Fibroblast of lung (primary cell): ENCODE data around the gene NMRK2. TPM values are rescaled to one million over a fixed set of nuclear protein-coding genes. Genes with fewer than 3 reads are reported as not detected.
A peak's percentile ranks its signal among the peaks of the same experiment; 100 is the strongest.

Experiments
- DNase-seq, 2 donors: peaks; one replicate each; pipeline versions ENCODE4 v3.0.0 to v3.0.0-alpha.2; 2010; ENCODE audit warnings: low read depth in 2 of 2
- H2AFZ ChIP-seq: 2 replicates; pipeline ENCODE4 v1.5.1; 2012; ENCODE audit warnings: low read length, control low read depth, inconsistent platforms
- H3K27ac ChIP-seq: 2 replicates; pipeline ENCODE4 v1.5.1; 2011; ENCODE audit warnings: low read length, control low read depth; ENCODE audit not compliant: insufficient read depth
- H3K27me3 ChIP-seq: 2 replicates; pipeline ENCODE4 v1.5.1; 2011; ENCODE audit warnings: mild to moderate bottlenecking, low read length; ENCODE audit not compliant: control insufficient read depth, insufficient read depth
- H3K36me3 ChIP-seq: 2 replicates; pipeline ENCODE4 v1.5.1; 2011; ENCODE audit warnings: low read length; ENCODE audit not compliant: control insufficient read depth, insufficient read depth
- H3K4me1 ChIP-seq: 2 replicates; pipeline ENCODE4 v1.5.1; 2011; ENCODE audit warnings: low read length; ENCODE audit not compliant: control insufficient read depth, insufficient read depth; ENCODE audit errors: extremely low read depth
- H3K4me2 ChIP-seq: 2 replicates; pipeline ENCODE4 v1.5.1; 2011; ENCODE audit warnings: low read length, control low read depth; ENCODE audit not compliant: insufficient read depth; ENCODE audit errors: extremely low read depth
- H3K4me3 ChIP-seq, 4 experiments: fragments of 200-600 bp in 1 of 4; sonication (generic) in 1 of 4; replicated peaks in 1 of 4; 2 replicates each; pipeline ENCODE4 v1.5.1; 2011 to 2016; ENCODE audit warnings: low read length in 4 of 4, low read depth in 3 of 4, mild to moderate bottlenecking in 3 of 4, control low read depth in 2 of 4, inconsistent platforms in 1 of 4, mixed read lengths in 1 of 4; ENCODE audit not compliant: insufficient read depth in 1 of 4; ENCODE audit errors: control extremely low read depth in 1 of 4
- H3K79me2 ChIP-seq: 2 replicates; pipeline ENCODE4 v1.5.1; 2012; ENCODE audit warnings: mild to moderate bottlenecking, low read length, inconsistent platforms; ENCODE audit not compliant: control insufficient read depth, insufficient read depth
- H3K9ac ChIP-seq: 2 replicates; pipeline ENCODE4 v1.5.1; 2011; ENCODE audit warnings: mild to moderate bottlenecking, low read length, control low read depth; ENCODE audit not compliant: insufficient read depth
- H3K9me3 ChIP-seq: 2 replicates; pipeline ENCODE4 v1.5.1; 2012; ENCODE audit warnings: low read depth, low read length; ENCODE audit not compliant: control insufficient read depth, insufficient read depth
- H4K20me1 ChIP-seq: 2 replicates; pipeline ENCODE4 v1.5.1; 2011; ENCODE audit warnings: low read length; ENCODE audit not compliant: control insufficient read depth, insufficient read depth; ENCODE audit errors: extremely low read depth
- EZH2 ChIP-seq: IDR thresholded peaks from 2 replicates; pipeline ENCODE4 v1.5.1; 2012; ENCODE audit warnings: low read length, control low read depth, mild to moderate bottlenecking; ENCODE audit errors: missing control alignments
- polyA plus RNA-seq, 2 donors: library from polyadenylated mRNA; depleted of rRNA in 1 of 2; stranded (reverse) in 1 of 2; unstranded in 1 of 2; fragments of >200 nt; gene quantifications; 2 replicates each; pipeline ENCODE4 v1.2.1, GENCODE V29; 2011 to 2012; ENCODE audit warnings: missing spikeins in 1 of 2
- total RNA-seq: library from RNA; depleted of rRNA; stranded (reverse); fragments of >200 nt; gene quantifications from 2 replicates; pipeline ENCODE4 v1.2.1, GENCODE V29; 2014
- TF ChIP-seq, protein P1 (sequence below), 2 donors: IDR thresholded peaks in 1 of 2; conservative IDR thresholded peaks in 1 of 2; 1 replicate in 1 of 2; 2 replicates in 1 of 2; pipeline ENCODE4 v1.5.1; 2011 to 2012; ENCODE audit warnings: low read length in 2 of 2, control low read depth in 1 of 2, inconsistent platforms in 1 of 2, low read depth in 1 of 2, mild to moderate bottlenecking in 1 of 2

Gene NMRK2
- total and polyA plus RNA-seq, 2 donors (not counting 1 experiment from before 2014, with no cell fraction given): not detected

DNA sequence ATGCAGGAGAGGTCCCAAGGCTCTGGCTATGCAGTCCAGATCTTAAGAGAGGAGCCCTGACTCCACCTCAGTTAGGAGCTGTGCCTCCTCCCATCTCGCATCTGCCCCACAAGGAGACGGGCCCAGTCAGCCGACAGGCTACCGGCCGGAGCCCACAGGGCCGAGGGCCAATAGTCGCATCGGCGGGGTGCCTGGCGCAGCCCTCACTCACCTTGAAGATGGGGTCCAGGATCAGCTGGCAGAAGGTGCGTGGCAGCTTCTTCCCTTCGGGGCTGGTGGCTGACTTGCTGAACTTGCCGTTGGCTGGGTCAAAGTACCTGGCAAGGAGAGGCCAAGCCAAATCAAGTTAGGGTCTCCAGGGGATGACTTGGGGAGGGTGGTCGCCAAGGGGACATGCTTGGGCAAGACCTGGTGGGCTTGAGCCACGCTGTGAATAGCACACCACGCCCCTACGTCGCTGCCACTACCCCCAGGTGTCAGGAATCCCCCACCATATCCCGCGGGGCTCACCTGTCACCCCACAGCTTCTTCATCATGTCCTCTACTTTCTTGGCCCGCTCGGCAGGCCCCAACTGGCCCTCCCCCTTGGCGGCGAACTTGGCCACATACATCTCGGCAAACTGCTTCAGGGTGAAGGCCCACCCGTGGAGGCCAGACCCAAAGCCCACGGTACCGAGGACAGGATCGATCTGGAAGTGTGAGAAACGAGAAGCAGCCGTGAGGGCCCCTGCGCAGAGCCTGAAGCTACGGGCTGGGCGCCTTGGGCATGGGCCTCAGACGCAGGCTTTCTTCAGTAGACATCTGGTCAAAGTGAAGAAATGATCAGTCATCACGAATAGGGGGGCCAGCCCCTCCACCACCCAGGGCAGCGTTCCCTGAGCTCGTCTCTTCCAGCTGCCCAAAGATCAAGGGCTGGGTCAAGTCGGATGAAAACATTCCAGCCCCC lies 49.1 kb downstream of the NMRK2 start:
- Histone ChIP-seq H3K4me3 (peak overlapping the region in 1 of 4 experiments; percentile 20), H2AFZ (no peak overlapping the region), H3K27me3 (no peaks in the 10 kb centered on the region), H4K20me1 (peaks cover 9% of the 10 kb centered on the region), H3K9me3 (no peaks in the 10 kb centered on the region), H3K36me3 (peaks cover 66% of the 10 kb centered on the region), H3K4me1 (peaks cover 22% of the 10 kb centered on the region), H3K79me2 (peaks cover 80% of the 10 kb centered on the region), H3K9ac (no peak overlapping the region), H3K27ac (peak overlapping the region; percentile 94), H3K4me2 (peak overlapping the region; percentile 44)
- DNase-seq: no peak
- TF ChIP-seq, protein P1, sequence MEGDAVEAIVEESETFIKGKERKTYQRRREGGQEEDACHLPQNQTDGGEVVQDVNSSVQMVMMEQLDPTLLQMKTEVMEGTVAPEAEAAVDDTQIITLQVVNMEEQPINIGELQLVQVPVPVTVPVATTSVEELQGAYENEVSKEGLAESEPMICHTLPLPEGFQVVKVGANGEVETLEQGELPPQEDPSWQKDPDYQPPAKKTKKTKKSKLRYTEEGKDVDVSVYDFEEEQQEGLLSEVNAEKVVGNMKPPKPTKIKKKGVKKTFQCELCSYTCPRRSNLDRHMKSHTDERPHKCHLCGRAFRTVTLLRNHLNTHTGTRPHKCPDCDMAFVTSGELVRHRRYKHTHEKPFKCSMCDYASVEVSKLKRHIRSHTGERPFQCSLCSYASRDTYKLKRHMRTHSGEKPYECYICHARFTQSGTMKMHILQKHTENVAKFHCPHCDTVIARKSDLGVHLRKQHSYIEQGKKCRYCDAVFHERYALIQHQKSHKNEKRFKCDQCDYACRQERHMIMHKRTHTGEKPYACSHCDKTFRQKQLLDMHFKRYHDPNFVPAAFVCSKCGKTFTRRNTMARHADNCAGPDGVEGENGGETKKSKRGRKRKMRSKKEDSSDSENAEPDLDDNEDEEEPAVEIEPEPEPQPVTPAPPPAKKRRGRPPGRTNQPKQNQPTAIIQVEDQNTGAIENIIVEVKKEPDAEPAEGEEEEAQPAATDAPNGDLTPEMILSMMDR (conservative IDR thresholded peaks at IDR 0.05 in 1 of 2, IDR thresholded peaks at IDR 0.05 in 1 of 2; ENCODE audit: low read depth in 1 of 2, low read length in 2 of 2): no peak
- no peak for TF ChIP-seq EZH2

DNA sequence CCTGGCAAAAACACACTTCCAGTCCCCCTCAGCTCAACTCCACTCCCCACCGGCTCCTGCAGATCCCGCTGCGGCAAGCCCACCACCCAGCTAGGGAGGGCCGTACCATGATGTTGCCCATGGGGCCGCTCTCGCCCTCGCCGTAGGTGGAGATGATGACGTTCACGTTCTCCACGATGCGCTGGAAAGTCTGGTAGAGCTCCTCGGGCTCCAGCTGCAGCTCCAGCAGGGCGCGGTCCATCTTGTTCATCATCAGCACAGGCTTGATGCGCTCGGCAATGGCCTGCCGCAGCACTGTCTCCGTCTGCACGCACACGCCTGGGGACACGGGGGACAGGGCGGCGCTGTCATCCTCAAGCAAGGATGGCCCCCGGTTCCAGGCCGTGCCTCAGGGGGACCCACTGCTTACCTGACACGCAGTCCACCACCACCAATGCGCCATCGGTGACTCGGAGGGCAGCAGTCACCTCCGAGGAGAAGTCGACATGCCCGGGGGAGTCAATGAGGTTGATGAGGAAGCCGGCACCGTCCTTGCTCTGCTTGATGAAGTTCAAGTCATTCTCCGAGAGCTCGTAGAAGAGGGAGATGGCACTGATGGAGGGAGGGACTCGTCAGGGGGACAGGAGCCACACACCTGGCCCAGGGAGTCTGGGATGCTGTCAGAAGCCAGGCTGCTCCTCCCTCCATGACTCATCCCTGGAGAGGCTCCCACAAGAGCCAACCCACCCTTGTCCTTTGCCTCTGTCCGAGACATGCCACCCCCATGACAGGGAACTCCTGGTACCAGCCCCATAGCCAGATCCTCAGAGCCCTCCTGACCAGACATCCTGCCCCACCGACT lies 50.1 kb downstream of the NMRK2 start:
- no peaks in the 10 kb centered on the region for H3K9me3 ChIP-seq
- peaks cover 9% of the 10 kb centered on the region for H4K20me1 ChIP-seq
- DNase-seq: peak; percentile 55 to 71
- no peak overlapping the region for H2AFZ ChIP-seq
- TF ChIP-seq, protein P1 (conservative IDR thresholded peaks at IDR 0.05 in 1 of 2, IDR thresholded peaks at IDR 0.05 in 1 of 2; ENCODE audit: low read depth in 1 of 2, low read length in 2 of 2): no peak
- TF ChIP-seq EZH2: no peak
- peak overlapping the region; percentile 82 to 99 (median 94) for H3K4me3 ChIP-seq
- H3K4me2 ChIP-seq: peak overlapping the region; percentile 44
- no peaks in the 10 kb centered on the region for H3K27me3 ChIP-seq
- H3K36me3 ChIP-seq: peaks cover 57% of the 10 kb centered on the region
- no peak overlapping the region for H3K9ac ChIP-seq
- H3K79me2 ChIP-seq: peaks cover 70% of the 10 kb centered on the region
- H3K27ac ChIP-seq: peak overlapping the region; percentile 94
- peaks cover 22% of the 10 kb centered on the region for H3K4me1 ChIP-seq

DNA sequence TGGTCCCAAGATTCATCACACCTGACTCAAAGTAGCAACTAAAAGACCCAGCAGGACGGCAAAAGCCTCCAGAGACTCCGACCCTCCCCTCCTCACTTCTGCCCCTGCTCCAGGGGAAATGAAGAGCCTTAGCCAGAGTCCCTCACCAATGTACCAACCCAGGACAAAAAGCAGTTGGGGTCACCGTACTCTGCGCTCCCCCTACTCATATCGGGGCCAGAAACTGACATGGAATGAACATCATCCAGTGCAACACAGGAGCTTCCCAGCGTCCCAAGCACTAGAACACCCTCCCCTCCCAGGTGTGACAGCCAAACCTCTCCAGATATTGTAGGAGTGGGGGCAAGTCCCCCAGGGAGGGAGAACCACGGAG lies 50.7 kb downstream of the NMRK2 start:
- Histone ChIP-seq H3K27me3 (no peaks in the 10 kb centered on the region), H2AFZ (no peak overlapping the region), H3K4me2 (peak overlapping the region; percentile 44), H3K4me1 (peaks cover 22% of the 10 kb centered on the region), H3K9ac (peak overlapping the region; percentile 94), H3K36me3 (peaks cover 54% of the 10 kb centered on the region), H3K79me2 (peaks cover 66% of the 10 kb centered on the region), H3K27ac (peak overlapping the region; percentile 94), H3K4me3 (peak overlapping the region; percentile 82 to 99 (median 94)), H3K9me3 (no peaks in the 10 kb centered on the region), H4K20me1 (peaks cover 9% of the 10 kb centered on the region)
- DNase-seq: no peak
- TF ChIP-seq, protein P1 (conservative IDR thresholded peaks at IDR 0.05 in 1 of 2, IDR thresholded peaks at IDR 0.05 in 1 of 2; ENCODE audit: low read depth in 1 of 2, low read length in 2 of 2): no peak
- TF ChIP-seq EZH2: no peak
